Measurements from ENCODE around the gene LSP1. TPM values are rescaled to one million over a fixed set of nuclear protein-coding genes. Genes with fewer than 3 reads are reported as not detected.

The LSP1 gene
- total and polyA plus RNA-seq, 2 of the 13 experiments (the other 11 are each of a cell fraction or from before 2014, with no cell fraction given): 0.59 to 1.00 TPM

DNA sequence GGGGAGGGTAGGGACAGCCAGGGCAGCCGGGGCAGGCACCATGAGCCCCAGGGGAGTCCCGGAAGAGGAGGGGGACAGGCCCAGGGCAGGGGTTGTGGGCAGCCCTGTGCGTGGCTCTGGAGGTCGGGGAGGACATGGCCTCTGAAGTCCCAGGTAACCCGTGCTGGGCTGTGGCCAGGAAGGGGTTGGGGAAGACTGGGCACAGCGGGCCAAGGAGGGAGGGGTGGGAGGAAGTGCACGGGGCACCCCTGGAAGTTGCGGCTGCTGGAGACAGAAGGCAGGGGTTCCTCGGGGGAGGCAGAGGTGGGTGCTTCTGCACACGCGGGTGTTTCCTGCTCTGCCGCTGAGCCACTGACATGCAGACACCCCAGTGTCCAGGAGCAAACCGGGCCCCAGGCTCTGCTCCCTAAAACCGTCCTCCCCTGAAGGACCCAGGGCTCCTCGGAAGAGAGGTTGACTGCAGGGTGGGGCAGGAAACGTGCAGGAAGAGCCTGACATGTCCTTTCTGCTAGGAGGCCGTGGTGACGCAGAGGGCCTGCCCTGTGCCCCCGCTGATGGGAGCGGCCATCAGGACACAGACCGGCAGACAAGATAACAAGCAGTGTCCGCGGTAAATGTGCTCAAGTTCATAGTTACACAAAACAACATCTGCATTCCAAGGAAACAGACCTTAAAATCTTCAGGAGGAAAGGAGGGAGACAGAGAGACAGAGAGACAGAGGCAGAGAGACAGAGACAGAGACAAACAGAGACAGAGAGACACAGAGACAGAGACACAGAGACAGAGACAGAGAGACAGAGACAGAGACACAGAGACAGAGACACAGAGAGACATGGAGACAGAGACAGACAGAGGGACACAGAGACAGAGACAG lies 8.4 kb upstream of the LSP1 start (continued):
- TF ChIP-seq, protein P1, sequence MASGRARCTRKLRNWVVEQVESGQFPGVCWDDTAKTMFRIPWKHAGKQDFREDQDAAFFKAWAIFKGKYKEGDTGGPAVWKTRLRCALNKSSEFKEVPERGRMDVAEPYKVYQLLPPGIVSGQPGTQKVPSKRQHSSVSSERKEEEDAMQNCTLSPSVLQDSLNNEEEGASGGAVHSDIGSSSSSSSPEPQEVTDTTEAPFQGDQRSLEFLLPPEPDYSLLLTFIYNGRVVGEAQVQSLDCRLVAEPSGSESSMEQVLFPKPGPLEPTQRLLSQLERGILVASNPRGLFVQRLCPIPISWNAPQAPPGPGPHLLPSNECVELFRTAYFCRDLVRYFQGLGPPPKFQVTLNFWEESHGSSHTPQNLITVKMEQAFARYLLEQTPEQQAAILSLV (CRISPR knock-in tag; IDR thresholded peaks at IDR 0.05; ENCODE audit: borderline replicate concordance): no peak
- TF ChIP-seq ZMAT3 (CRISPR knock-in tag; conservative IDR thresholded peaks at IDR 0.05): no peak
- no peak for TF ChIP-seq ZSCAN30 (CRISPR knock-in tag; IDR thresholded peaks at IDR 0.05)
- no peak for TF ChIP-seq ATF1 (CRISPR knock-in tag; IDR thresholded peaks at IDR 0.05)
- no peak for TF ChIP-seq PLRG1 (conservative IDR thresholded peaks at IDR 0.05)
- no peak for TF ChIP-seq CCDC6 (CRISPR knock-in tag; IDR thresholded peaks at IDR 0.05)
- TF ChIP-seq KLF15 (CRISPR knock-in tag; IDR thresholded peaks at IDR 0.05; ENCODE audit: borderline replicate concordance): no peak
- no peak for TF ChIP-seq ZNF816 (CRISPR knock-in tag; IDR thresholded peaks at IDR 0.05; ENCODE audit: borderline replicate concordance)
- no peak for TF ChIP-seq SRY (CRISPR knock-in tag; IDR thresholded peaks at IDR 0.05)
- no peak for TF ChIP-seq THAP11 (CRISPR knock-in tag; IDR thresholded peaks at IDR 0.05)
- TF ChIP-seq SNAI1 (CRISPR knock-in tag; IDR thresholded peaks at IDR 0.05; ENCODE audit: borderline replicate concordance): no peak
- TF ChIP-seq MXI1 (IDR thresholded peaks at IDR 0.05; ENCODE audit: borderline replicate concordance, low read depth, low read length): no peak
- no peak for TF ChIP-seq MZF1 (CRISPR knock-in tag; IDR thresholded peaks at IDR 0.05; ENCODE audit: borderline replicate concordance)
- peak; percentile 37; the same call in 1 of the 2 replicates for TF ChIP-seq MED1 (CRISPR knock-in tag; IDR thresholded peaks at IDR 0.05)
- no peak for TF ChIP-seq ARID3A (IDR thresholded peaks at IDR 0.05; ENCODE audit: low read depth, low read length)
- 0 out of 2 replicates have a peak, but pooled peaks have one; percentile 69 for TF ChIP-seq FOXO4 (CRISPR knock-in tag; conservative IDR thresholded peaks at IDR 0.05)
- TF ChIP-seq ZBTB38 (CRISPR knock-in tag; IDR thresholded peaks at IDR 0.05): peak; percentile 92
- TF ChIP-seq ZNF234 (CRISPR knock-in tag; conservative IDR thresholded peaks at IDR 0.05): no peak
- TF ChIP-seq ZBTB7A (CRISPR knock-in tag; IDR thresholded peaks at IDR 0.05): no peak
- TF ChIP-seq, protein P2, sequence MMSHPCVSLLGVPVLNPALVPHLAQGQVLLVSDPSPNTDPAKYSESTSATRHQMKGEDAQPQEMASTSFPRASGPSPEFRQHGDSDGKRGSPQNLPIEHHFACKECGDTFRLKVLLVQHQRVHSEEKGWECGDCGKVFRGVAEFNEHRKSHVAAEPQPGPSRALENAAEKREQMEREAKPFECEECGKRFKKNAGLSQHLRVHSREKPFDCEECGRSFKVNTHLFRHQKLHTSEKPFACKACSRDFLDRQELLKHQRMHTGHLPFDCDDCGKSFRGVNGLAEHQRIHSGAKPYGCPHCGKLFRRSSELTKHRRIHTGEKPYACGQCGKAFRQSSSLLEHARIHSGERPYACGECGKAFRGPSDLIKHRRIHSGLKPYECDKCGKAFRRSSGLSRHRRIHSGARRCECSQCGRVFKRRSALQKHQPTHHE (CRISPR knock-in tag; IDR thresholded peaks at IDR 0.05; ENCODE audit: borderline replicate concordance): no peak
- TF ChIP-seq TFDP2 (CRISPR knock-in tag; IDR thresholded peaks at IDR 0.05): no peak
- no peak for TF ChIP-seq HMG20B (CRISPR knock-in tag; conservative IDR thresholded peaks at IDR 0.05)
- no peak for TF ChIP-seq TFAP4 (IDR thresholded peaks at IDR 0.05; ENCODE audit: borderline replicate concordance, low read depth)

All from HepG2 (cell line).